Measurements from ENCODE around the gene KRTAP5-7.
A peak's percentile ranks its signal among the peaks of the same experiment; 100 is the strongest.
"Not testable (repeated sequence)": the region's sequence is repeated elsewhere in the genome, so short reads cannot be mapped to it uniquely, and the experiment has no call there.

Gene KRTAP5-7

DNA sequence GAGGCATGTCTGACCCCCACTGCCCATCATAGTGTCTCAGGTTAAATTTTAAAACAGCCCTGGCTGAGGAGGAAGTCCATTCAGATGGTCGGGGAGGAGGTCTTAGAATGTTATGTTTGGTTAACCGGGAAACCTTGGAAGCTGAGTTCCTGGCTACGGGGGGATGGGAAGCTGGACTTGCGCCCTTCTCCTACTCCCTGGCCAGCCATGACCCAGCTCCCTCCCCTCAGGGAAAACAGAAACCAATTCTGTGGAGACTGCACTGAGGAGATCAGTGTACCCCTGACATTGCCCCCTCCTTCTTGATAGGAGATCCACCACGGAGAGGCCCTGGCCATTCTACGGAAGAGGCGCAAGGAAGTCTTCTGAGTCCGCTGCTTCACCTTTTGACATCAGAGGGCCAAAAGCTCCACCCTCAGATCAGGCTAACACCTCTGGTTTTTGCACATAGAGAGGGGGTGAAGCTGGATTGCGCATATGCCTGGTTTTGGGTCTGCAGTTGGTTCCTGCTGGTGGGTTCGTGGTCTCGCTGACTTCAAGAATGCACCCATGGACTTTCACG is 18.4 kb downstream of the KRTAP5-7 start:
- DNase-seq: no peak
- in situ Hi-C loops (cut with HindIII; ENCODE audit: low pct_ligation_motif_present, low pct_unique_long_range_greater_than_20kb, low sequenced_read_pairs): no loop called here

GRCh38 chr11:71548120-71548519 is 21.1 kb downstream of the KRTAP5-7 start, which contains the start of gene KRTAP5-9:
TSS of gene KRTAP5-9 (plus strand) at chr11:71548420. CDS start at chr11:71548658, 238 bp downstream.
- in situ Hi-C loops (cut with HindIII; ENCODE audit: low pct_ligation_motif_present, low pct_unique_long_range_greater_than_20kb, low sequenced_read_pairs): no loop called here
- no peak for DNase-seq

DNA sequence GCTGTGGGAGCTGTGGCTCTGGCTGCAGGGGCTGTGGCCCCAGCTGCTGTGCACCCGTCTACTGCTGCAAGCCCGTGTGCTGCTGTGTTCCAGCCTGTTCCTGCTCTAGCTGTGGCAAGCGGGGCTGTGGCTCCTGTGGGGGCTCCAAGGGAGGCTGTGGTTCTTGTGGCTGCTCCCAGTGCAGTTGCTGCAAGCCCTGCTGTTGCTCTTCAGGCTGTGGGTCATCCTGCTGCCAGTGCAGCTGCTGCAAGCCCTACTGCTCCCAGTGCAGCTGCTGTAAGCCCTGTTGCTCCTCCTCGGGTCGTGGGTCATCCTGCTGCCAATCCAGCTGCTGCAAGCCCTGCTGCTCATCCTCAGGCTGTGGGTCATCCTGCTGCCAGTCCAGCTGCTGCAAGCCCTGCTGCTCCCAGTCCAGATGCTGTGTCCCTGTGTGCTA is 21.7 kb downstream of the KRTAP5-7 start:
- in situ Hi-C loops (cut with HindIII; ENCODE audit: low pct_ligation_motif_present, low pct_unique_long_range_greater_than_20kb, low sequenced_read_pairs): no loop called here
- DNase-seq: no peak

DNA sequence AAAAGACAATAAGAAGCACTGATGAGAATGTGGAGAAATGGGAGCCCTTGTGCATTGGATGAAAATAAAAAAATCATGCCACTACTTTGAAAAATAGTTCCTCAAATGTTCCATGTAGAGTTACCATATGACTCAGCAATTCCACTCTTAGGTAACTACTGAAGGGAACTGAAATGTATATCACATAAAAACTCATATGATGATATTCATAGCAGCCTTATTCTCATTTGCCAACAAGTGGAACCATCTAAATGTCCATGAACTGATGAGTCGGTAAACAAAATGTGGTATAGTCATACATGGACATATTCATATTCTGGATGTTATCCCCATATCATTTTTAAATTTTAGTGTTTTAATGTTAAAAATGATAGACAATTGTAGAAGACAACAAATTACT is 24.6 kb downstream of the KRTAP5-7 start:
- in situ Hi-C loops (cut with HindIII; ENCODE audit: low pct_ligation_motif_present, low pct_unique_long_range_greater_than_20kb, low sequenced_read_pairs): no loop called here
- no peak for DNase-seq

- DNase-seq: no peak
- in situ Hi-C loops (cut with HindIII; ENCODE audit: low pct_ligation_motif_present, low pct_unique_long_range_greater_than_20kb, low sequenced_read_pairs): no loop called here
These were observed 27.9 kb downstream of the KRTAP5-7 start for GRCh38 chr11:71554996-71555395.

- no peak for DNase-seq
- in situ Hi-C loops (cut with HindIII; ENCODE audit: low pct_ligation_motif_present, low pct_unique_long_range_greater_than_20kb, low sequenced_read_pairs): no loop called here
These were observed 28.4 kb downstream of the KRTAP5-7 start for GRCh38 chr11:71555508-71555907.

GRCh38 chr11:71556018-71556417 is 29.0 kb downstream of the KRTAP5-7 start:
- no peak for DNase-seq

GRCh38 chr11:71557257-71557656 is 30.2 kb downstream of the KRTAP5-7 start:
- in situ Hi-C loops (cut with HindIII; ENCODE audit: low pct_ligation_motif_present, low pct_unique_long_range_greater_than_20kb, low sequenced_read_pairs): no loop called here
- DNase-seq: no peak

More at GRCh38 chr11:71556018-71556417, 29.0 kb downstream of the KRTAP5-7 start:
- in situ Hi-C loops (cut with HindIII; ENCODE audit: low pct_ligation_motif_present, low pct_unique_long_range_greater_than_20kb, low sequenced_read_pairs): no loop called here

- DNase-seq: no peak
- in situ Hi-C loops (cut with HindIII; ENCODE audit: low pct_ligation_motif_present, low pct_unique_long_range_greater_than_20kb, low sequenced_read_pairs): no loop called here
These were observed 31.9 kb downstream of the KRTAP5-7 start for GRCh38 chr11:71558996-71559395.

GRCh38 chr11:71562120-71562519 is 35.1 kb downstream of the KRTAP5-7 start:
- in situ Hi-C loops (cut with HindIII; ENCODE audit: low pct_ligation_motif_present, low pct_unique_long_range_greater_than_20kb, low sequenced_read_pairs): no loop called here
- no peak for DNase-seq

- in situ Hi-C loops (cut with HindIII; ENCODE audit: low pct_ligation_motif_present, low pct_unique_long_range_greater_than_20kb, low sequenced_read_pairs): no loop called here
- peak; percentile 26 for DNase-seq
These were observed 36.3 kb downstream of the KRTAP5-7 start for GRCh38 chr11:71563406-71563805.

- DNase-seq: no peak
- in situ Hi-C loops (cut with HindIII; ENCODE audit: low pct_ligation_motif_present, low pct_unique_long_range_greater_than_20kb, low sequenced_read_pairs): no loop called here
These were observed 37.4 kb downstream of the KRTAP5-7 start for GRCh38 chr11:71564430-71564829.

DNA sequence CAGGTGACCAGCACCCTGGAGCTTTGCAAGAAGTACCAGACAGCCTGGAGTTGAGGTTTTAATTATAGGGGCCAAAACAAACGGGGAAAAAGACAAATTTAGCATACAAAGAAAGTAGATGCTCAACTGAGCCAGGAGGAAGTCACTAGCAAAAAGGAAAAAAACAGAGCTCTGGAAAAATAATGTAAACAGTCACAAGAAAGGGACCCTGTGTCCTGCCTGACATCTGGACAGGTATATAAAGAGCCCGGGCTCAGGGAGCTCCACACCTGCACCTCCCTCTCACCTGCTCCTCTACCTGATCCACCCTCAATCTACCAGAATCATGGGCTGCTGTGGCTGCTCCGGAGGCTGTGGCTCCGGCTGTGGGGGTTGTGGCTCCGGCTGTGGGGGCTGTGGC is 38.2 kb downstream of the KRTAP5-7 start, which contains the start of gene KRTAP5-10:
Gene KRTAP5-10 (plus strand): TSS at position 301 of the 400 bp plus-strand sequence. CDS start 25 bp downstream, at position 326.
- in situ Hi-C loops (cut with HindIII; ENCODE audit: low pct_ligation_motif_present, low pct_unique_long_range_greater_than_20kb, low sequenced_read_pairs): no loop called here
- no peak for DNase-seq

- in situ Hi-C loops (cut with HindIII; ENCODE audit: low pct_ligation_motif_present, low pct_unique_long_range_greater_than_20kb, low sequenced_read_pairs): no loop called here
These were observed 39.1 kb downstream of the KRTAP5-7 start for GRCh38 chr11:71566081-71566620.

GRCh38 chr11:71566626-71567599 is 39.8 kb downstream of the KRTAP5-7 start:
- in situ Hi-C loops (cut with HindIII; ENCODE audit: low pct_ligation_motif_present, low pct_unique_long_range_greater_than_20kb, low sequenced_read_pairs); DNase-seq: not testable (repeated sequence)

More at GRCh38 chr11:71566081-71566620, 39.1 kb downstream of the KRTAP5-7 start:
- no peak for DNase-seq

GRCh38 chr11:71567633-71568032 is 40.6 kb downstream of the KRTAP5-7 start:
- DNase-seq; in situ Hi-C loops (cut with HindIII; ENCODE audit: low pct_ligation_motif_present, low pct_unique_long_range_greater_than_20kb, low sequenced_read_pairs): not testable (repeated sequence)

- in situ Hi-C loops (cut with HindIII; ENCODE audit: low pct_ligation_motif_present, low pct_unique_long_range_greater_than_20kb, low sequenced_read_pairs): no loop called here
- DNase-seq: no peak
These were observed 41.8 kb downstream of the KRTAP5-7 start for GRCh38 chr11:71568704-71569349.

GRCh38 chr11:71571101-71571850 is 44.2 kb downstream of the KRTAP5-7 start:
- DNase-seq; in situ Hi-C loops (cut with HindIII; ENCODE audit: low pct_ligation_motif_present, low pct_unique_long_range_greater_than_20kb, low sequenced_read_pairs): not testable (repeated sequence)

All from ACHN (cell line).